HL-60 (cell line): Measurements from ENCODE around the gene BRSK2.

Source experiments
- DNase-seq, 2 experiments: peaks; one replicate each; pipeline ENCODE4 v3.0.0-alpha.2; 2010 to 2020; ENCODE audit warnings: low read depth in 1 of 2, low spot score in 1 of 2
- H3K27ac ChIP-seq: fragments of 250-450 bp; sonication (Bioruptor Pico); replicated peaks from 2 replicates; pipeline ENCODE4 v1.5.1; 2020; ENCODE audit warnings: mild to moderate bottlenecking, moderate library complexity
- H3K27me3 ChIP-seq: fragments of 250-450 bp; sonication (Bioruptor Pico); 2 replicates; pipeline ENCODE4 v1.5.1; 2021; ENCODE audit warnings: mild to moderate bottlenecking, moderate library complexity; ENCODE audit not compliant: insufficient read depth, poor library complexity, severe bottlenecking
- H3K4me3 ChIP-seq: replicated peaks from 2 replicates; pipeline ENCODE4 v1.5.1; 2011; ENCODE audit warnings: mild to moderate bottlenecking, control low read depth, low read length; ENCODE audit not compliant: insufficient read depth
- CTCF ChIP-seq: IDR thresholded peaks from one replicate; pipeline ENCODE4 v1.5.1; 2011; ENCODE audit warnings: low read length, control low read depth, inconsistent platforms; ENCODE audit not compliant: insufficient read depth
- GABPA ChIP-seq: IDR thresholded peaks from 2 replicates; pipeline ENCODE4 v1.6.1; 2012; ENCODE audit warnings: low read depth
- POLR2AphosphoS5 ChIP-seq: IDR thresholded peaks from 2 replicates; pipeline ENCODE4 v1.6.1; 2012; ENCODE audit warnings: low read depth
- REST ChIP-seq: IDR thresholded peaks from 2 replicates; pipeline ENCODE4 v1.6.1; 2012; ENCODE audit warnings: low read depth; ENCODE audit not compliant: insufficient replicate concordance
- SPI1 ChIP-seq: IDR thresholded peaks from 2 replicates; pipeline ENCODE4 v1.6.1; 2012; ENCODE audit warnings: low read depth, mild to moderate bottlenecking, borderline replicate concordance

The BRSK2 gene

GRCh38 chr11:1403721-1404460 is 14.2 kb downstream of the BRSK2 start:
- no peak for TF ChIP-seq SPI1
- TF ChIP-seq CTCF = no peak
- Histone ChIP-seq H3K27ac (no peak overlapping the region), H3K4me3 (no peak overlapping the region), H3K27me3 (no peaks in the 10 kb centered on the region)
- DNase-seq = no peak

- H3K27ac ChIP-seq = no peak overlapping the region
- no peak overlapping the region for H3K4me3 ChIP-seq
- DNase-seq = no peak
- no peaks in the 10 kb centered on the region for H3K27me3 ChIP-seq
- no peak for TF ChIP-seq POLR2AphosphoS5
- no peak for TF ChIP-seq CTCF
- TF ChIP-seq SPI1 = no peak
- TF ChIP-seq REST = no peak
- no peak for TF ChIP-seq GABPA
Observed at GRCh38 chr11:1404461-1405185, 14.9 kb downstream of the BRSK2 start.

GRCh38 chr11:1405186-1406020 is 15.7 kb downstream of the BRSK2 start:
- DNase-seq = no peak
- H3K27ac ChIP-seq = no peak overlapping the region
- TF ChIP-seq CTCF (no peak), SPI1 (no peak), REST (no peak), POLR2AphosphoS5 (no peak), GABPA (no peak)
- H3K4me3 ChIP-seq = no peak overlapping the region
- no peaks in the 10 kb centered on the region for H3K27me3 ChIP-seq
